ENCODE data around the gene SH3PXD2A.
"Not testable (repeated sequence)": the region's sequence is repeated elsewhere in the genome, so short reads cannot be mapped to it uniquely, and the experiment has no call there.

SH3PXD2A gene

DNA sequence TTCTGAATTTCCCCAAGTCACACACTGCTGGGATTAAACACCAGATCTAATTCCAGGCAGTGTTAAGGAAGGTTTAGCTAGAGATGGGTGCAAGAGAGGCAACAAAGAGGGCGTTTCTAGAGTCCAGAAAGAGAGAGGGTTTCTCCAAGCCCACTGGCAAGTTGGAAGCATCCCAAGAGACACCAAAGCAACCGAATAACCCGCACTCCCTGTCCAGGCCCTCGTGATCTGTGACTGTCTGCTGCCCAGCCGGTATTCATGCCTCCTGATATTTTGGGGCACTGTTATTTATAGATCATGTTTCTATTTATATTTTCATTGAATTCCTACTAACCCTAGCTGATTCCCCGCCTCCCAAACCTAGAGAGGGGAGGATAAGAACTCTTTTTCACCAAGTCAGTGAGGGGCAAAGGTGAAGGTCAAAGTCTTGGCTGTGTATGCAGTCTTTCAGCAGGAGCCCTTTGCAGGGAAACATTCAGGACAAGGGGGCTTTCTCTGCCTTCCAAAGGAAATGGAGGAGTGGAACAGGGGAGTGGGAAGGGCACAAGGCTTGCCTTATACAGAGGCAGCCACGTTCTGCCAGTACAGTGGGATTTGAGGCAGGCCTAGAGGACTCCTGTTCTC, 103.6 kb downstream of the SH3PXD2A start:
- no peak for DNase-seq (ENCODE audit: low read depth in 4 of 4, low spot score in 1 of 4)

- no peak for DNase-seq (ENCODE audit: low read depth in 4 of 4, low spot score in 1 of 4)
Measured at GRCh38 chr10:103750836-103751235, 104.5 kb downstream of the SH3PXD2A start.

GRCh38 chr10:103749779-103750178, 105.6 kb downstream of the SH3PXD2A start:
- DNase-seq (ENCODE audit: low read depth in 4 of 4, low spot score in 1 of 4) = no peak

- no peak for DNase-seq (ENCODE audit: low read depth in 4 of 4, low spot score in 1 of 4)
Measured at GRCh38 chr10:103748020-103748419, 107.4 kb downstream of the SH3PXD2A start.

DNA sequence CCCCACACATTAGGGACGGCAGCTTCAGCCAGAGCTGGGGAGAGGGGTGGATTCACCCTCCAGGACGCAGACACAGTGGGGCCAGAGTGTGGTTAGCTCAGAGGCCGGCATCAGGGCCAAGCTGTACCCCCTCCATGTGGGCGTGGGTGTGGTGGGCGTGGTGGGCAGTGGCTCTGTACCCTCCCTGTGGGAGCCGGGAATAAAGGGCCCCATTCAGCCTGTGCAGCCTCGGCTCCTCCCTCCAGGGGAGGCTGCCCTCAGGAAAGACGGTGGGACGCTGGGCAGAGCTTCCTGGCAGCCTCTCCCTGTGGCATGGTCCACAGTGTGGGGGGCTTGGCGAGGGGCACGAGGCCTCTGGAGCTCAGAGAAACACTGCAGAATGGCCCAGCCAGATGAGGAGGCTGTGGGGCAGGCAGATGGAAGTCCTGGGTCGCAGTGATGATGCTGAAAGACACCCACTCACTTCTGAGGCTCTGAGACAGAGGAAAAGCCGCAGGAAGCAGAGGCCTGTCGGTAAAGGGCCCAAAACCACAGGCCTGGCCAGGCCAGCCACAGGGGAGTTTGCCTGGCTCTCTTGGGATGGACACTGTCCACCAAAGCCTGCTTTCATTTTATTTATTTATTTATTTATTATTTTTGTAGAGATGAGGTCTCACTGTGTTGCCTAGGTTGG, 108.0 kb downstream of the SH3PXD2A start:
- no peak for DNase-seq (ENCODE audit: low read depth in 4 of 4, low spot score in 1 of 4)

DNA sequence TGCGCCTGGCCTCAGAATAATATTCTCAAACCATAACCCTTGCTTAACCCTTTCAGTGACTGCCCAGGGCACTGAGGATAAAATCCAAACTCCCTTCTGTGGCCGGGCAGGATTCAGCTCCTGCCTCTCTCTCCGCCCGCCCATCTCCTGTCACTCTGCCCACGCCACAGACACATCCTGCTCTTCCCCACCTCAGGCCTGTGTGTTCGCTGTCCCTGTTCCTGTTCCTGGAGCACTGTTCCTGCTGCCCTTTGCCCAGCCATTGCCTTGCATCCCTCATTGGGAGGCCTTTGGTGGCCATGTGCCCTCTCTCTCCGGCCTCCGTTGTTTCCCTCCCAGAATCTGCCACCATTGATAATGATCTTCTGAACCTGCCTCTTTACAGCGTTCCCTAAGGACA, 108.8 kb downstream of the SH3PXD2A start:
- DNase-seq (ENCODE audit: low read depth in 4 of 4, low spot score in 1 of 4) = no peak

DNA sequence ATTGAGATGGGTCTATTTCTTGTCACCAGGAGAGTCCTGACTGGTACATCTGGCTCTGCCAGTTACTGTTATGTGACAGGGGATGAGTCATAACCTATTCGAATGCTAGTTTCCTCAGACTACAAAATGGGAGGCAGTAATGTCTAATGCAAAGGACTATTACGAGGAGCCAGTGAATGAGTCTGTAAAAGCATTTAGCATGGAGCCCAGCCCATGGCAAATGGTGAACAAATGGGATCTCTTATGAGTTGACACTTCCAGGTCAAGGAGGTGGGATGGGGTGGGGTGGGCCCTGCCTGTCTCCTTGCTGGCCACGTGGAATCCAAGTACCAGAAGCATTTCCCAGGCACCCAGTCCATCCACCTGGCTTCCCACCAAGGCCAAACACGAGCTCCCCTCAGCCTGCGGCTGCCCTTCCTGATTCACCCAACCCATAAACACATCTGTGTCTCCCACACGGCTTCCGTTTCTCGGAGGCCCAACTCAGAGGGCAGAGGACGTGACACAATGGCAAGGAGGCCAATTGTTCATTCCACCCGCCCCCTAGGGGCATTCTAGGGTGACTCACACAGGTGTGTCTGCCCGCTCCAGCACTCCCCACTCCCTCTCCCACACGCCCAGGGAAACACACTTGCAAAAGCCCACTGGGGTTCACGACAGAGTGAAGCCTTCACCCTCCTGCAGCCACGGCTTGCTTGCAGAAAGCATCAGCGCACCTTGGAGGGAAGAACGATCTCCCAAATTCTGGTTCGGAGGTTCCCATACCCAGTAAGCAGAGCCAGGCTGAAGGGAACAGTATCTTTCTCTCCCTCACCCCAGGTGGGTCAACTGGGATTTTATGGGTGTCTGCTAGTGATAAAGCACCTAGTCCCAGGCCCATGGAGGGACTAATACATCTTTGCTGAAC, 109.8 kb downstream of the SH3PXD2A start:
- DNase-seq (ENCODE audit: low read depth in 4 of 4, low spot score in 1 of 4) = peak in 1 of 4 experiments; percentile 48

DNA sequence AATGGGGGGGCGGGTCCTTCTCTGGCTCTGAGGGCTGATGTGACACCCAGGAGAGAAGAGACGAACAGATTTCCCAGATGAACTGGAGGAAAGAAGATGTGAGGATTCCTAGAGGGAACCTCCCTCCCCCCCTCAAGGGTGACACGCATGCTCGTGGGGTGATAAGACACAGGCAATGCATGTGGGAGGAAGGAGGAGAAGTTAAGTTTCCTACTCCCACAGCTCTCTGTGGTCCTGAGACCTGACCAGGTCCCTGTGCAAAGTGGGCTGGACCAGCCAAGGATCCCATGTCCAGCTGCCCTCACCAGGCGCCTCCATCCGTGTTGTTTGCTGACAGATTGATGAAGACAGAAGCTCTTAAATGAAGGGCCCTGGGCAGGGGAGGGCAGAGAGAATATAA, 112.6 kb downstream of the SH3PXD2A start:
- no peak for DNase-seq (ENCODE audit: low read depth in 4 of 4, low spot score in 1 of 4)

- no peak for DNase-seq (ENCODE audit: low read depth in 4 of 4, low spot score in 1 of 4)
Measured at GRCh38 chr10:103740611-103741010, 114.8 kb downstream of the SH3PXD2A start.

DNA sequence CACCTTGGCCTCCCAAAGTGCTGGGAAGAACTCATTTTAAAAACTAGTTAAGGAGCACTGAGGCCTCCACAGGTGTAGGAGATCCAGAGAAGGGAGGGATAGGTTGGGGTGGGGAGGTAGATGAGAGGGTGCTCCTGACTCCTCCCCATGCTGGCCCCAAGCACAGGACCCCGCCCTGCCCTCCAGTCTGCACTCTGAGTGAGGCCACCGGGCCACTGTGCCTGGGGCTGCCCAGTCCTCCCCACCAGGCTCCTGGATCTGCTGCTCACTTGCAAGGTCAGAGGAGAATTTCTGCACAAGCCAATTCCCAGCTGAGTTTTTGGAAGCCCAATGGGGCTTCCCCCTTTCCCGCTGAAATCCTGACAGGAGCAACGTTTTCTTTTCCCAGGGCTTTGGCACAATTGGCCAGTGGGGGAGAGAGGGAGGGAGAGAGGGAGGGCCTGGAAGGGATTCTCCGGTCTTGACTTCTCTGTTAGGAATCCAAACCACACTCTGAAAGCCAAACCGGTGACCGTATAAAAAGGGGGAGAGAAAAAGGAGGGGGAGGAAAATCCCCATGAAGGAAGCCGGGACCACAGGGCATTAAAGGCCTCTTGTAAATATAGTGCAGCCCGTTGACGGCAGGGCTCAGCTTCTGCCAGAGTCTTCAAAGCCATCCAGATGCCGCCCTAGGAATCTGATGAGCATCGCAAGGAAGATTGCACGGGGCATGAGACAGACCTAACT, 116.2 kb downstream of the SH3PXD2A start:
- no peak for DNase-seq (ENCODE audit: low read depth in 4 of 4, low spot score in 1 of 4)

GRCh38 chr10:103737735-103738367, 117.5 kb downstream of the SH3PXD2A start:
- no peak for DNase-seq (ENCODE audit: low read depth in 4 of 4, low spot score in 1 of 4)

GRCh38 chr10:103736763-103737162, 118.6 kb downstream of the SH3PXD2A start:
- no peak for DNase-seq (ENCODE audit: low read depth in 4 of 4, low spot score in 1 of 4)

DNA sequence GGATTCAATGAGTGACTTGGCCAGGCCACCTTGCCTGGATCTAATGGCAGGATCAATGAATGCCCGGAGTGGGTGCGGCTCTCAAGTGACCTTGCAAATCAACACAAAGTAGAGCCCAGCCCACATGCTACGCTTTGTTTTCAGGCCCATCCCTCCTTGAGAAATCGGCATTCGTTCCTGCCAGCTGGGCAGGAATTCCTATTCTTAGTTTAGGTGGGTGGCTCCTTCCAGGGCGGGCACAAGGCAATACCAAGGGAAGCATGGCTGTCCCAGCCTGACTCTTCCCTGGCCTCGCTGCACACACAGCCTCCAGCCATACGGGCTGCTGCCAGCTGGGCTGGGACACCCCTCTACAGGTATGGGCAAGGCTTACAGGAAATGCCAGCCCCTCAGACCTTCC, 119.3 kb downstream of the SH3PXD2A start:
- DNase-seq (ENCODE audit: low read depth in 4 of 4, low spot score in 1 of 4) = no peak

DNA sequence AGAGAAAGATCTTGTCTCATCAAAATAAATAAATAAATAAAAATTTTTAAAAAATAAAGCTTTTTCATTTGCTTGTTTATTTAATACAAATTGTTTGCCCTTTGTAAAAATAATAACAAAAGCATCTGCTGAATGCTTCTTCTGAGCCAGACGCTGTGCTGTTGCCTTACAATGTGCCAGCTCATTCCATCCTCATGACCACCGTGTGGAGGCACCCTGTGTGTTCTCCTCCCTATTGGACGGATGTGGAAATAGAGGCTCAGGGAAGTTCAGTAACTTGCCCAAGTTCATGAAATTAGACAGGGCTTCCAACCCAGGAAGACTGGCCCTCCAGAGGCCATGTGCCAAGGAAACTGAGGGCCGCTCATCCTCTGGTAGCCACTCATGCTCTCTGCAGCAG, 120.6 kb downstream of the SH3PXD2A start:
- DNase-seq (ENCODE audit: low read depth in 4 of 4, low spot score in 1 of 4) = no peak

DNA sequence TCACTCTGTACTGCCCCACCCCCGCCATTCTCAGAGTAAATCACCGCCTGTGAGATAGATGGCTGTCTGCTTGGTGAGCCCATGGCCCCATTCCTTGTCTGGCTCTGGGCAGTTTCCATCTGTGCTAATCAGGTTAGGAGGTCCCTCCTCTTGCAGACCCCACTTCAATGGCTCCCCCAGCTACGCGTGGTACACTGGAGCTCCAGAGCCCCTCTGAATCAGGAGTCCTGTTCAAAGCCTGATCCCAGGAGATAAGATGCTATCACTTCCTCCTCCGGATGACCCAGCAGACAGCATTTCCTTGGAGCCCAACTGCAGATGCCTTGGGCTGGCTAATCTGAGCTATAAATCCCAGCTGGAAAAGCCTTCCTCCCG, 122.3 kb downstream of the SH3PXD2A start:
- no peak for DNase-seq (ENCODE audit: low read depth in 4 of 4, low spot score in 1 of 4)

DNA sequence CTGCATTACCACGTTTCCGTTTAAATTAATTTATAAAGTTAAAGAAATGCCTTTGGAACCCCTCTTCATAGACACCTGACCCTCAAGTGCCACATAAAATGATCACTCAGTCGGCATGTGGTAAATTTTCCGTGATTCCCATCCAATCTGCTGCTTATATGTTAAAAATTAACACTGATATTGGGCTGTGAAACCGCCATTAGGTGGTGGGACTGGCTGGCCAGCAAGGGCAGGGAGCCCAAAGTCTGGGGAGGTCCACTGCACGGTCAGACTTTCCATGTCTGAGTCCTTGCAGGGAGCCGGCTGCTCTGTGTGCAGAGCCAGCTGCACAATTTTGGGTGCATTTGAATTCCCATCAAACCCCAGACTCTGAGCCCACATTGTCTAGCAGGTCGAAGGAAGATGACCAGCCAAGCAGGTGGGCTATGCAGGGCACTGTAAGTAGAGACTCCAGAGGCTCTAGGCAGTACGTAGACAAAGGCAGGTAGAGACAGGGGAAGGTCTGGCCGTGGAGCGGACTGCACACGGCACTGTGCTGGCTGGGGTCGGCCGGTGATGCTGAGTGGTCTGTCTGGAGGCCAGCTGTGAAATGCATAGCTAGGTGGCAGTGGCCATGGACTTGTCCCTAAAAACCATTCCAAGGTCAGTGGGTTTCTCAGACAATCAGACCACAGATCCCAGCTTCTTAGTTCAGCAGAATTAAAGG, 122.9 kb downstream of the SH3PXD2A start:
- no peak for DNase-seq (ENCODE audit: low read depth in 4 of 4, low spot score in 1 of 4)

DNA sequence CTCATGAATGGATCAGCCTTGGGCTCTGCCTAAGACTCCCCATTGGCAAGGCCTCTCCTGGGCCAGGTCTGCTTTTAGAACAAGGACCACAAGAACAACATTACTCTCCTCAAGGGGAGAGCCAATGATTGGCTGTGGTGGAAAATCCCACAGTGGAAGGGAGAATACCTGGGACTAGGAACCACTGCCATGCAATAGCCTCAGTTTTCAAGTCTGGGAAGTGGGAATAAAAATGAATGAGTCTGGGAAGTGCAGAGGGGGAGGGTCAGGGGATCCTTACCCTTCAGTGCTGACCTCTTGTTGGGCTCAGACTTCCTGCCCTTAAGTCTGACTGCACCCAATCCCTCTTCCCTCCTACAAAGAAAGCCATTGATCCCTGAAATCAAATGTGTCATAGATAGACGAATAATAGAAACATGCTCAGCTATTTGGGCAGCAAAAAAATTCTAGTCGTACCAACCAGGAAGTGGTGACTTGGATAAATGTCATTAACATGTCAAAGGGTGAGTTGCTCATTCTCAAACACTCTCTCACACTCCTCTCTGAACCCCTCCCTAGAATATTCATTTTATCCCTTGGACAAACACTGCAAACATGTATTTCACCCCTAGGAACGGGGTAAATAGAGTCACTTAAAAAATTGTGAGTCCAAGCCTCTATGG, 123.6 kb downstream of the SH3PXD2A start:
- no peak for DNase-seq (ENCODE audit: low read depth in 4 of 4, low spot score in 1 of 4)

DNA sequence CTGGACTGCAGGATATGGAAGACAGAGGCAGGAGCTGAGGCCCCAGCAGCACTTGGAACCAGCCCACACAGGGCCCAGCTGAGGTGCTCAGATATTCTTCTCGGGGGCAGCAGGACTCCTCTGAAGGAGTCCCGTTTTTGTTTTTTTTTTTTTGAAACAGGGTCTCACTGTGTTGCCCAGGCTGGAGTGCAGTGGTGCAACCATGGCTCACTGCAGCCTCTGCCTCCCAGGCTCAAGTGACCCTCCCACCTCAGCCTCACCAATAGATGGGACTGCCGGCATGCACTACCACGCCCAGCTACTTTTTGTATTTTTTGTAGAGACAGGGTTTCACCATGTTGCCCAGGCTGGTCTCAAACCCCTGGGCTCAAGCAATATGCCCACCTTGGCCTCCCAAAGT, 124.3 kb downstream of the SH3PXD2A start:
- not testable (repeated sequence) for DNase-seq (ENCODE audit: low read depth in 4 of 4, low spot score in 1 of 4)

DNA sequence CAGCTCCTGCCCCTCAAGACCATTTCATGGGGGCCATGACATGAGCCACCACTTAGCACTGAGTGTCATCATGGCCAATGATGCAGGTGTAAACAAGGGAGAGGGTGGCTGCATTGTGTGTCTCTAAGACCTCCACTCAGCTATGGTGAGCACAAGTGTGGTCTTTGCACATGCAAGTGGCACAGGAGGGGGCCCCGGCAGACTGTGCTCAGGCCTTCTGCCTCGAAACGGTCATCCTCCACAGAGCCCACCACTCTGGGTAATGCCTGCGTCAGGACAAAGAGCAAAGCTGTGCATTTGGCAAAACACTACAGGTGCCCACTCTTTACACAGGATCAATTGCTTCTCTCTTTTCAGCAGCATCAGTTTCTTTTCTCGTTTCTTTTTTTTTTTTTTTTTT, 125.5 kb downstream of the SH3PXD2A start:
- DNase-seq (ENCODE audit: low read depth in 4 of 4, low spot score in 1 of 4) = no peak

All from stimulated activated CD4-positive, alpha-beta T cell treated with anti-CD3 and anti-CD28 coated beads, Interleukin-1b, Interleukin-23, amount 100 ng/mL, for 24 hours (primary cell).